Activated CD4-positive, alpha-beta T cell treated with anti-CD3 and anti-CD28 coated beads, Interleukin-2, Interleukin-6, amounts not matched to agents 100 ng/mL and 50 ng/mL, durations not matched to agents 16 hours and 8 hours (primary cell): Measurements from ENCODE around the gene TK2.
A peak's percentile ranks its signal among the peaks of the same experiment; 100 is the strongest.
"Not testable (repeated sequence)": the region's sequence is repeated elsewhere in the genome, so short reads cannot be mapped to it uniquely, and the experiment has no call there.

Experiments
- DNase-seq: peaks from one replicate; pipeline ENCODE4 v3.0.0-alpha.2; 2020

The TK2 gene

GRCh38 chr16:66549284-66550131, at the start of gene TK2:
TSS of gene TK2 (minus strand) at chr16:66550122. CDS start at chr16:66550061, 61 bp downstream.
- peak; percentile 76 for DNase-seq

GRCh38 chr16:66598111-66598510, 48.2 kb upstream of the TK2 start:
- peak; percentile 45 for DNase-seq

- DNase-seq, result peak; percentile 67
Measured at GRCh38 chr16:66596986-66597848, 47.3 kb upstream of the TK2 start.

GRCh38 chr16:66596559-66596958, 46.6 kb upstream of the TK2 start:
- DNase-seq, result not testable (repeated sequence)

GRCh38 chr16:66594739-66595138, 44.8 kb upstream of the TK2 start:
- no peak for DNase-seq

- DNase-seq, result no peak
Measured at GRCh38 chr16:66592814-66593213, 42.9 kb upstream of the TK2 start.

- DNase-seq, result no peak
Measured at GRCh38 chr16:66592241-66592640, 42.3 kb upstream of the TK2 start.

GRCh38 chr16:66591018-66591417, 41.1 kb upstream of the TK2 start:
- DNase-seq, result no peak

GRCh38 chr16:66590322-66590721, 40.4 kb upstream of the TK2 start:
- DNase-seq, result peak; percentile 65

- DNase-seq, result peak; percentile 75
Measured at GRCh38 chr16:66588981-66589713, 39.2 kb upstream of the TK2 start.

- no peak for DNase-seq
Measured at GRCh38 chr16:66587881-66588600, 38.1 kb upstream of the TK2 start.

GRCh38 chr16:66585481-66586239, 35.7 kb upstream of the TK2 start:
- DNase-seq, result no peak

- DNase-seq, result no peak
Measured at GRCh38 chr16:66581246-66581952, 31.5 kb upstream of the TK2 start.

GRCh38 chr16:66580605-66581209, 30.8 kb upstream of the TK2 start:
- DNase-seq, result no peak

GRCh38 chr16:66578651-66579531, 29.0 kb upstream of the TK2 start, which contains the start of gene CMTM2:
TSS of gene CMTM2 (plus strand) at chr16:66579463. CDS start at chr16:66579608, 145 bp downstream.
- no peak for DNase-seq

- DNase-seq, result no peak
Measured at GRCh38 chr16:66576296-66576695, 26.4 kb upstream of the TK2 start.

- no peak for DNase-seq
Measured at GRCh38 chr16:66575060-66575459, 25.1 kb upstream of the TK2 start.

GRCh38 chr16:66574531-66574930, 24.6 kb upstream of the TK2 start:
- DNase-seq, result no peak

- no peak for DNase-seq
Measured at GRCh38 chr16:66574081-66574480, 24.2 kb upstream of the TK2 start.
